Hematopoietic multipotent progenitor cell treated with erythropoietin and hydrocortisone succinate and interleukin-3 and kit ligand, for 4 days (in vitro differentiated cells): ENCODE measurements around the gene UBA5.
A peak's percentile ranks its signal among the peaks of the same experiment; 100 is the strongest.
"Not testable (repeated sequence)": the region's sequence is repeated elsewhere in the genome, so short reads cannot be mapped to it uniquely, and the experiment has no call there.

ENCODE experiments used
- DNase-seq: peaks from one replicate; pipeline ENCODE4 v3.0.0-alpha.2; 2015

Gene UBA5

GRCh38 chr3:132660052-132660810 is at the start of gene UBA5:
Gene UBA5, plus strand, starts transcription at chr3:132660329. Its CDS starts 209 bp downstream, at chr3:132660538.
- DNase-seq: peak; percentile 87

GRCh38 chr3:132615301-132615700 is 44.8 kb upstream of the UBA5 start:
- not testable (repeated sequence) for DNase-seq

GRCh38 chr3:132615881-132616280 is 44.2 kb upstream of the UBA5 start:
- peak; percentile 12 for DNase-seq

- no peak for DNase-seq
Measured at GRCh38 chr3:132616780-132617179, 43.3 kb upstream of the UBA5 start.

GRCh38 chr3:132622148-132622547 is 38.0 kb upstream of the UBA5 start:
- DNase-seq: no peak

GRCh38 chr3:132622761-132623160 is 37.4 kb upstream of the UBA5 start:
- no peak for DNase-seq

GRCh38 chr3:132623646-132624045 is 36.5 kb upstream of the UBA5 start:
- no peak for DNase-seq

- no peak for DNase-seq
Measured at GRCh38 chr3:132624790-132625189, 35.3 kb upstream of the UBA5 start.

GRCh38 chr3:132625613-132626012 is 34.5 kb upstream of the UBA5 start:
- DNase-seq: no peak

GRCh38 chr3:132626955-132627354 is 33.2 kb upstream of the UBA5 start:
- no peak for DNase-seq

GRCh38 chr3:132628157-132628556 is 32.0 kb upstream of the UBA5 start:
- DNase-seq: no peak

- no peak for DNase-seq
Measured at GRCh38 chr3:132629928-132630327, 30.2 kb upstream of the UBA5 start.

- DNase-seq: no peak
Measured at GRCh38 chr3:132630612-132631011, 29.5 kb upstream of the UBA5 start.

GRCh38 chr3:132635052-132635451 is 25.1 kb upstream of the UBA5 start:
- no peak for DNase-seq

- no peak for DNase-seq
Measured at GRCh38 chr3:132637590-132637989, 22.5 kb upstream of the UBA5 start.

- DNase-seq: no peak
Measured at GRCh38 chr3:132638706-132639105, 21.4 kb upstream of the UBA5 start.

- DNase-seq: not testable (repeated sequence)
Measured at GRCh38 chr3:132641427-132641826, 18.7 kb upstream of the UBA5 start.

- peak; percentile 80 for DNase-seq
Measured at GRCh38 chr3:132641837-132642538, 18.1 kb upstream of the UBA5 start.

- DNase-seq: no peak
Measured at GRCh38 chr3:132642539-132642847, 17.6 kb upstream of the UBA5 start.

- DNase-seq: peak; percentile 19
Measured at GRCh38 chr3:132643366-132643765, 16.8 kb upstream of the UBA5 start.

- no peak for DNase-seq
Measured at GRCh38 chr3:132645058-132645457, 15.1 kb upstream of the UBA5 start.

- no peak for DNase-seq
Measured at GRCh38 chr3:132650153-132650552, 10.0 kb upstream of the UBA5 start.

- DNase-seq: no peak
Measured at GRCh38 chr3:132652640-132653270, 7.4 kb upstream of the UBA5 start.

- no peak for DNase-seq
Measured at GRCh38 chr3:132654190-132654589, 5.9 kb upstream of the UBA5 start.
